Stimulated activated CD8-positive, alpha-beta memory T cell treated with anti-CD3 and anti-CD28 coated beads, Interleukin-4, amount 100 ng/mL, for 1 hour (primary cell): ENCODE data around the gene TNS3.
"Not testable (repeated sequence)": the region's sequence is repeated elsewhere in the genome, so short reads cannot be mapped to it uniquely, and the experiment has no call there.

ENCODE experiments used
- DNase-seq, 2 donors: peaks; one replicate each; pipeline ENCODE4 v3.0.0-alpha.2; 2020; ENCODE audit warnings: low read depth in 2 of 2, low spot score in 1 of 2

Gene TNS3

GRCh38 chr7:47474211-47474936 lies 107.5 kb downstream of the TNS3 start:
- no peak for DNase-seq

- DNase-seq = no peak
Observed at GRCh38 chr7:47473499-47474210, 108.3 kb downstream of the TNS3 start.

GRCh38 chr7:47472444-47473157 lies 109.3 kb downstream of the TNS3 start:
- no peak for DNase-seq

- DNase-seq = no peak
Observed at GRCh38 chr7:47471831-47472230, 110.1 kb downstream of the TNS3 start.

- DNase-seq = no peak
Observed at GRCh38 chr7:47471358-47471703, 110.6 kb downstream of the TNS3 start.

GRCh38 chr7:47470567-47471357 lies 111.1 kb downstream of the TNS3 start:
- no peak for DNase-seq

- DNase-seq = not testable (repeated sequence)
Observed at GRCh38 chr7:47469846-47470245, 112.1 kb downstream of the TNS3 start.

- DNase-seq = no peak
Observed at GRCh38 chr7:47466832-47467231, 115.1 kb downstream of the TNS3 start.

- DNase-seq = no peak
Observed at GRCh38 chr7:47465191-47465590, 116.7 kb downstream of the TNS3 start.

GRCh38 chr7:47464266-47464665 lies 117.6 kb downstream of the TNS3 start:
- DNase-seq = no peak

GRCh38 chr7:47461746-47462145 lies 120.2 kb downstream of the TNS3 start:
- DNase-seq = no peak

- no peak for DNase-seq
Observed at GRCh38 chr7:47461161-47461560, 120.8 kb downstream of the TNS3 start.

- no peak for DNase-seq
Observed at GRCh38 chr7:47460251-47460989, 121.5 kb downstream of the TNS3 start.

GRCh38 chr7:47458486-47458885 lies 123.4 kb downstream of the TNS3 start:
- DNase-seq = no peak

GRCh38 chr7:47458057-47458456 lies 123.9 kb downstream of the TNS3 start:
- DNase-seq = no peak

GRCh38 chr7:47456210-47456955 lies 125.5 kb downstream of the TNS3 start:
- no peak for DNase-seq

- no peak for DNase-seq
Observed at GRCh38 chr7:47455872-47456185, 126.1 kb downstream of the TNS3 start.

GRCh38 chr7:47454974-47455871 lies 126.7 kb downstream of the TNS3 start:
- DNase-seq = no peak
